HG03135 (cell line): Measurements from ENCODE around the gene GRAMD1A.
"Not testable (repeated sequence)": the region's sequence is repeated elsewhere in the genome, so short reads cannot be mapped to it uniquely, and the experiment has no call there.

Experiments used
- ATAC-seq: cut with Tn5 transposase; IDR thresholded peaks from one replicate; pipeline ENCODE4 v1.9.1; 2021; ENCODE audit warnings: mild to moderate bottlenecking, moderate library complexity; ENCODE audit not compliant: unreplicated experiment

GRAMD1A gene

GRCh38 chr19:35034005-35034502 lies 33.9 kb downstream of the GRAMD1A start:
- no peak for ATAC-seq

DNA sequence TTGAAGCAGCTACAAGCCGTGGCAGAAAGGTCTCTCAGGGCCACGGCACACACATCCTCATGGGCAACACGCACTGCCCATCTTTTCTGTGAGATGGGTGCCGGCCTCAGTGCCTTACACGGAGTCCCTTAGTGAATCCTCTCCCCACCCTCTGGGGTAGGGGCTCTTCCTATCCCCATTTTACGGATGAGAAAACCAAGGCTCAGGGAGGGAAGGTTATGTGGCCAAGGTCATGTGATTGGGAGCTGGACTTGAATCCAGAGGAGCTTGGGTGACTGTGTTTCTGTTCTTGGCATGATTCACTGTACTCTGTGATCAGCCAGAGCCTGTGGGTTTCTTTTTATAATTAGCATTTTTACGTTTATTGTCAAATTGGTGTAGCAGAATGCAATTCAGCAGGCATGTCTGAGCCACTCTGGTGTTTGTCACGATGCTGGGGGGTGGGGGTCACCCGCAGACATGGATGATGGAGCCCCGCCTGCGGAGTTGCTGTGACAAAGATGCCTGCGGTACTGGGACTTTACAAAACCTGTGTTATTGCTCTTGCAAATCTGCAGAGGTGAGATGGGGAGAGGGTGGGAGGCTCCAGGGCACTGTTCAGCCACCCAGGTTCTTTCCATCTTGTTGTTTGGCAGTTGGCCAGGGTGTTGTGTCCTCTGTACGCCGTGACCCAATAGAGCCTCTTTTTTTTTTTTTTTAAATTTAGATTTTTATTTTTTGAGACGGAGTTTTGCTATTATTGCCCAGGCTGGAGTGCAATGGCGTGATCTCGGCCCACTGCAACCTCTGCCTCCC lies 34.7 kb downstream of the GRAMD1A start:
- no peak for ATAC-seq

- no peak for ATAC-seq
These were observed 37.8 kb downstream of the GRAMD1A start for GRCh38 chr19:35037716-35038622.

DNA sequence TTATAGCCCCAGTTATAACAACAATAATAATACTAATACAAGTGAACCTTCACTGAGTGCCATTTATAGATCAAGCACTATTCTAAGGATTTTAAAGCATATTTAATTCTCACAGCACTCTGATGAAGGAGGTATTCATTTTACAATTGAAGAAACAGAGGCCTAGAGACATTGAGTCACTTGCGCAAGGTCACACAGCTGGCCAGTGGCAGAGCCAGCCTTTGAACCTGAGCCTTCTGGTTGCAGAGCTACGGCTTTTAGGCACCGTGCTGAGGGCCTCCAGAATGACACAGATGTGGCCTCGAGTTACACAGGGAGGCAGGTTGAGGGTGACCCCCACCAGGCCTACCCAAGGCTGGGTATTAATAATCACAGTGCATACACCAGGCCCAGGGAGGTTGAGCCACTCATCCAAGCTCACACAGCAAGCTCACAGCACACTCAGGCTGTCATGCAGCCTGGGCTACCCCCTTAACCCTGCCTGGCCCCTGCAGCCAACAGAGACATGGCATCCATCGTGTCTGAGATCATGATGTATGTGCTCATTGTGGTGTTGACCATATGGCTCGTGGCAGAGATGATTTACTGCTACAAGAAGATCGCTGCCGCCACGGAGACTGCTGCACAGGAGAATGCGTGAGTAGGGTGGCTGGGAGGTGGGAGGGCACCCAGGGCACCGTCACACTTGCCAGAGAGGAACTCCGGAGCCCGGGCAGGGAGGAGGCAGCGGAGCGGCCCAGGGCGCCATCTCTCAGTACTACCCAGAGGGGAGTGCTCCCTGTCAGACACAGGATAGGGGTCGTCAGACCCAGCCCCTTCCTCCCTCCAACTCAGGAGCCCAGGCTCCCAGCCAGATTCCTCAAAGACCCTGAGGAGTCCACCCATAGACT lies 38.7 kb downstream of the GRAMD1A start:
- ATAC-seq = no peak

- ATAC-seq = no peak
These were observed 40.0 kb downstream of the GRAMD1A start for GRCh38 chr19:35039881-35040825.

DNA sequence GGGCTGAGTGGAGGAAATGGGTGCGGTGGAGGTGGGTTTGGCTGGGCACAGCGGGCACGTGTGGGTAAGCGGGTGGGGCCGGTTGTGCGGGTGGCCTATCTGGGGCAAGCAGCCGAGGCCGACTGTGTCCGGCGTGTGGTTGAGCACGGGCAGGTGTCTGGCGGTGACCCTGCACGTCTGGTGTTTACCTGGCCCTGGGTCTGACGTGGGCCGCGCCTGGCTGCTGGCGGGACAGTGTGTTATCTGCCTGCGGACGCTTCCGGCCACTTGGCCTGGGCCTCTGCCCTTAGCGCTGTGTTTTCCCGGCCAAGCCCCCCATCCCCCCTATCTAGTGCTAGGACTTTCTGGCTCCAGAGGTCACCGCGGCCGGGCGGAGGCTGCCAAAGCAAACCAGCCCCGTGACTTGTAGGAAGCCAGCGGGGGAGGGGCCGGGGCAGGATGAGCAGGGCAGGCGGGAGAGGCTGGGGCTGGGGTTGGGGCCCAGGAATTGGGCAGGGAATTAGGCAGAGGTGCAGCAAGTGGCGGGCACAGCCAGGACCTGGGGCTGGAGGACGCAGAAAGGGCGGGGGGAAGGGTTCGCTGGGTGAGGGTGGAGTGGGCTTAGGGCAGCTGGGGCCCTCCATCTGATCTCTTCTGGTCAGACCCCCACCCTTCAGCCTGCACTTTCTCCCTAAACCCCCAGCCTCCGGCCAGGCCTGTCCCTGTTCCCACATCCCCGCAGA lies 40.9 kb downstream of the GRAMD1A start:
- no peak for ATAC-seq

GRCh38 chr19:35041548-35042055 lies 41.5 kb downstream of the GRAMD1A start, which contains the start of gene HPN:
HPN (plus strand) TSS chr19:35041721; CDS start chr19:35042507, 786 bp downstream.
- ATAC-seq = no peak

DNA sequence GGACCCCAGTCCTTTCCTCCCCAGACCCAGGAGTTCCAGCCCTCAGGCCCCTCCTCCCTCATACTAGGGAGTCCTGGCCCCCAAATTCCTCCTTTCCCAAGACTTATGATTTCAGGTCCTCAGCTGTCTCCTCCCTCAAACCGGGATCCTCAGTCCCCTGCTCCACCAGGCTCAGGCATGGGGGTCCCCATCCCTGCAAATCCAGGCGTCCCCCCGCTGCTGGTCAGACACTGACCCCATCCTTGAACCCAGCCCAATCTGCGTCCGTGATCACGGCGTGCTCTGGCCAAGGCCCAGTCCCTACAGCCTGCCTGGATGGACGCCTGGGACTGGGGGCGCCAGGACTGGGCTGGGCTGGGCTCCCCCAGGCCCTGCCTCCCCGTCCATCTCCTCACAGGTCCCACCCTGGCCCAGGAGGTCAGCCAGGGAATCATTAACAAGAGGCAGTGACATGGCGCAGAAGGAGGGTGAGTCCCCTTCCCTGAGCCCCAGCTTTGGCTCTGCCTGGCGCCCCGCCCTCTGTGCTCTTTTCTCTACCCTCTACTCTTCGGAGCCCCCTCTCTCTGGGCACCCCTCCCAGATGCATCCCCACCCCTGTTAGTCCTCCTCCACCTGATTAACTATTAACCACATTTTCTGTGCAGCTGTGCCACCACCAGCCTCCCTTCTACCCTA lies 42.1 kb downstream of the GRAMD1A start:
- ATAC-seq = no peak

- ATAC-seq = no peak
These were observed 43.0 kb downstream of the GRAMD1A start for GRCh38 chr19:35042954-35043604.

DNA sequence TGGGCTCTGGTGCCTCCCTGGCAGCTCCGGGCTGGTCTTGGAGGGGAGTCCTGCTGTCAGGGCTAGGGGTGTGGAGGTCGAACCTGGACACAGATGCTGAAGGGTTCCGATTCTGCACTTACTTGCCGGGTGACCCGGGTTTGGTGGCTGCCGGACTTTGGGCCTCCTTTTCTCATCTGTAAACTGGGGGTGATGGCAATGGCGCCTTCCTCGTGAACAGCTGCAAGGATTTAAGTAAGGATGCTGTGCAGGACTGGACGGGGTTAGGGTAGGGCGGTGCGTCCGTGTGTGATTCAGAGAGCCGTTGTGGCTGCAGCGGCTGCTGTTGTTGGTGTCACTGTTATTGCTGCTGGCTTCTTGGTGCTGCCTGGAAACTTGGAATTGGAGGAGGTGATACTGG lies 43.8 kb downstream of the GRAMD1A start:
- ATAC-seq = no peak

DNA sequence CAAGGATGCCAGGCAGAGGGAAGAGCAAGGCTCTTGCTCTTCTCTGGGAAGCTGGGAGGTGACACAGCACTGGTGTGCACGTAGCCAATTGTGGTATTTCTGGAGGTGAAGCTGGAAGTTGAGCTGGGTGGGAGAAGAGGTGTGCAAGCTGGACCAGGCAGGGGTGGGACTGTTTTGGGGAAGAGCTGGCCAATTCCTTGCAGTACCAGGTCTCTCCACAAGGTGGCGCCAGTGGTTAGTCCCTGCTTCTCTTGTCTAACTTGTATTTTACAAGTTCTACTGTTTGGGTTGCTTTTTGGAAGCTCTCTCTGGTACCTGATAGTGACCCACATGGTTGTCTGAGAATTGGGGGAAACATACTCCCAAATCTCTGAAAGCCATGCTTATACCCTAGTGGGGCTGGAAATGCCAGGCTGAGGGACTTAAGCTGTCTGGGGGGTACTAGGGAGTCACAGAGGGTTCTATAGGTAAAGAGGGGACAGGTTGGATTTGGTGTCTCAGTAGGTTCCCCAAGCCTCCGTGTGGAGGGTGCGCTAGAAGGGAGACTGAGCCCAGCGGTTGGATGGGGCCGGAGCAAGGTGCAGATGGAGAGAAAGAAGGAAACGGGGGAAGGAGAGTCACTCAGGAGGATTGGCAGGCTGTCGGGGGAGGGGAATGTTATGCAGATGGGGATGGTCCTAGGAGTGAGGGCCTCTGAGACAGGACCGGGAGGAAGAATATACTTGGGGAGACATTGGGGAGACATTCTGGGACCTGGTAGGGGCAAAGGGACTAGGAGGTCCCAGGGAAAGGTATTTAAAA lies 44.4 kb downstream of the GRAMD1A start:
- ATAC-seq = no peak

- peak; percentile 68 for ATAC-seq
These were observed 45.7 kb downstream of the GRAMD1A start for GRCh38 chr19:35045667-35046300.

DNA sequence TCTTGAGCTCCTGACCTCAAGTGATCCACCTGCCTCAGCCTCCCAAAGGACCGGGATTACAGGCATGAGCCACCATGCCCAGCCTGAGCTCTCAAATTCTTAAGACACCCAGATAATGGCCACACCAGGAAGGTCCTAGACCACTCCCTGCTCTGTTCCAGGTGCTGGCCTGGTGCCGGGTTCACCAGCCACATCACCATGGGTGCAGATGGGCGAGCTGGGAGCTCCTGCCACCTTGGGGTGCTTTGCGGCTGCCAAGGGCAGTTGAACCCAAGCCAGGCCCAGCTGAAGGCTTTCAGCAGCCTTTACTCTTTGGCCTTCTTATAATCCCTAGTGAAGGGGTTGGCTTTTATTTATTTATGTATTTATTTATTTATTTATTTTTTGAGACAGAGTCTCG lies 46.3 kb downstream of the GRAMD1A start:
- no peak for ATAC-seq

DNA sequence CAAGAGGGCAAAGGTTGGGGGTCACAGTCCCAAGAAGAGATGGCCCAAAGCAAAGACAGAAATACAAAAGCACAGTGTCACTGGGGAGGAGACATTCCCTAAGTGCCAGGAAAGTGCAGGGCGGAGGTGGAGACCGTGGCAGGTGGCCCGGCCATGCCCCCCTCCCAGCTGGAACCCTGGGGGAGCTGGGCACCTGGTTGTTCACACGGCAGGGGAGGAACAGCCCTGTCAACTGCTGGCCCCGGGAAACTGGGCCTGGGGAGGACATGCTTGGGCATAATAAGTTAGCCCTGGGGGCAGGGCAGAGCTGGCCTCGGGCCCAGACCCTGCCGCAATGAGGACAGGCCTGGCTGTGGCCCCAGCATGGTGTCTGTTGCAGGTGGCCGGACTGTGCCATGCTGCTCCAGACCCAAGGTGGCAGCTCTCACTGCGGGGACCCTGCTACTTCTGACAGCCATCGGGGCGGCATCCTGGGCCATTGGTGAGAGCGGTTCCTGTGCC lies 48.8 kb downstream of the GRAMD1A start:
- no peak for ATAC-seq

GRCh38 chr19:35049456-35049855 lies 49.3 kb downstream of the GRAMD1A start:
- ATAC-seq = no peak

DNA sequence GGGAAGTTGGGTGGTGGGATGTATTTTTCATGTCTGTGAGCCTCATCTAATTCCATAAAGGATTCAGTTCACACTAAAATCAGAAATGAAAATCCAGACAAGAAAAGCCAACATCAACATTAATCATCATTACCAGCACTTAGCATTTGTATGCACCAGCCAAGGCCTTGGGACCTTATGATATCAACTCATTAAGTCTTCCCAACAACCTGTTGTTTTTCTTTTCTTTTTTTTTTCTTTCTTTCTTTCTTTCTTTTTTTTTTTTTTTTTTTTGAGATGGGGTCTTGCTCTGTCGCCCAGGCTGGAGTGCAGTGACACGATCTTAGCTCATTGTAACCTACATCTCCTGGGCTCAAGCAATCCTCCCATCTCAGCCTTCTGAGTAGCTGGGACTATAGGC lies 50.5 kb downstream of the GRAMD1A start:
- ATAC-seq = not testable (repeated sequence)
